MM.1S (cell line): ENCODE measurements around the gene CCNA2.

Experiments used
- DNase-seq: peaks from one replicate; pipeline ENCODE4 v3.0.0-alpha.2; 2015
- H2AFZ ChIP-seq: fragments of 300-600 bp; sonication (generic); 2 replicates; pipeline ENCODE4 v1.6.0; 2016; ENCODE audit warnings: antibody characterized with exemption, low read length
- H3F3A ChIP-seq: fragments of 300-600 bp; sonication (generic); 2 replicates; pipeline ENCODE4 v1.6.1; 2016; ENCODE audit warnings: mild to moderate bottlenecking, antibody characterized with exemption, low read length, moderate library complexity, mixed read lengths; ENCODE audit not compliant: insufficient read depth
- H3K27ac ChIP-seq: fragments of 300-600 bp; sonication (generic); 2 replicates; pipeline ENCODE4 v1.5.1; 2016; ENCODE audit warnings: mild to moderate bottlenecking, low read length
- H3K27me3 ChIP-seq: fragments of 300-600 bp; sonication (generic); replicated peaks from 2 replicates; pipeline ENCODE4 v1.6.0; 2016; ENCODE audit warnings: low read length; ENCODE audit not compliant: insufficient read depth
- H3K36me3 ChIP-seq: fragments of 300-600 bp; sonication (generic); replicated peaks from 2 replicates; pipeline ENCODE4 v1.6.1; 2016; ENCODE audit warnings: mild to moderate bottlenecking, low read length, mixed read lengths; ENCODE audit not compliant: insufficient read depth
- H3K4me1 ChIP-seq: fragments of 300-600 bp; sonication (generic); 2 replicates; pipeline ENCODE4 v1.6.1; 2016; ENCODE audit warnings: low read length, mixed read lengths
- H3K4me2 ChIP-seq: fragments of 300-600 bp; sonication (generic); 2 replicates; pipeline ENCODE4 v1.6.0; 2016; ENCODE audit warnings: low read depth, low read length
- H3K4me3 ChIP-seq: fragments of 300-600 bp; sonication (generic); 2 replicates; pipeline ENCODE4 v1.5.1; 2016; ENCODE audit warnings: low read length, mixed read lengths
- H3K79me2 ChIP-seq: fragments of 300-600 bp; sonication (generic); 2 replicates; pipeline ENCODE4 v1.6.1; 2016; ENCODE audit warnings: mixed run types, low read length, mixed read lengths
- H3K9ac ChIP-seq: fragments of 300-600 bp; sonication (generic); 2 replicates; pipeline ENCODE4 v1.6.1; 2016; ENCODE audit warnings: low read length, mixed read lengths
- H3K9me2 ChIP-seq: fragments of 300-600 bp; sonication (generic); replicated peaks from 2 replicates; pipeline ENCODE4 v1.6.1; 2016; ENCODE audit warnings: mild to moderate bottlenecking, low read length, mixed read lengths; ENCODE audit not compliant: insufficient read depth
- H3K9me3 ChIP-seq: fragments of 300-600 bp; sonication (generic); replicated peaks from 2 replicates; pipeline ENCODE4 v1.6.1; 2016; ENCODE audit warnings: mild to moderate bottlenecking, low read length, mixed read lengths; ENCODE audit not compliant: insufficient read depth
- H4K20me1 ChIP-seq: fragments of 300-600 bp; sonication (generic); 2 replicates; pipeline ENCODE4 v1.6.1; 2016; ENCODE audit warnings: mild to moderate bottlenecking, low read length, moderate library complexity, mixed read lengths; ENCODE audit not compliant: insufficient read depth
- CTCF ChIP-seq: fragments of 300-600 bp; sonication (generic); IDR thresholded peaks from 2 replicates; pipeline ENCODE4 v1.5.1; 2016; ENCODE audit warnings: antibody characterized with exemption, low read length, mixed read lengths
- EZH2 ChIP-seq: fragments of 300-600 bp; sonication (generic); optimal IDR thresholded peaks from 2 replicates; pipeline ENCODE3; 2017; ENCODE audit warnings: low read depth, mild to moderate bottlenecking, antibody characterized with exemption, low read length, mixed read lengths
- EZH2phosphoT487 ChIP-seq: fragments of 300-600 bp; sonication (generic); IDR thresholded peaks from 2 replicates; pipeline ENCODE4 v1.6.1; 2018; ENCODE audit warnings: antibody characterized with exemption, low read length

Gene CCNA2

GRCh38 chr4:121776610-121777401, 46.9 kb downstream of the CCNA2 start:
- no peak for TF ChIP-seq EZH2
- TF ChIP-seq CTCF, result no peak
- TF ChIP-seq EZH2phosphoT487, result no peak
- no peaks in the 10 kb centered on the region for H3K9me3 ChIP-seq
- H3K36me3 ChIP-seq, result no peaks in the 10 kb centered on the region
- DNase-seq, result no peak
- H3K27me3 ChIP-seq, result no peaks in the 10 kb centered on the region
- no peaks in the 10 kb centered on the region for H3K9me2 ChIP-seq
- H3K79me2 ChIP-seq, result no peaks in the 10 kb centered on the region
- no peak overlapping the region for H2AFZ ChIP-seq
- no peaks in the 10 kb centered on the region for H3K4me1 ChIP-seq
- H3K9ac ChIP-seq, result no peak overlapping the region
- H3K4me2 ChIP-seq, result no peak overlapping the region
- no peaks in the 10 kb centered on the region for H4K20me1 ChIP-seq
- no peaks in the 10 kb centered on the region for H3F3A ChIP-seq
- H3K4me3 ChIP-seq, result no peak overlapping the region
- no peak overlapping the region for H3K27ac ChIP-seq

GRCh38 chr4:121773883-121774282, 49.8 kb downstream of the CCNA2 start:
- Histone ChIP-seq H3K4me2 (no peak overlapping the region), H3F3A (no peaks in the 10 kb centered on the region), H2AFZ (no peak overlapping the region), H3K9ac (no peak overlapping the region), H3K27me3 (no peaks in the 10 kb centered on the region), H4K20me1 (no peaks in the 10 kb centered on the region), H3K9me3 (no peaks in the 10 kb centered on the region), H3K9me2 (no peaks in the 10 kb centered on the region), H3K4me1 (no peaks in the 10 kb centered on the region), H3K27ac (no peak overlapping the region), H3K79me2 (no peaks in the 10 kb centered on the region), H3K36me3 (no peaks in the 10 kb centered on the region), H3K4me3 (no peak overlapping the region)
- DNase-seq, result no peak
- no peak for TF ChIP-seq EZH2
- no peak for TF ChIP-seq CTCF
- TF ChIP-seq EZH2phosphoT487, result no peak

GRCh38 chr4:121771869-121772268, 51.8 kb downstream of the CCNA2 start:
- H3K79me2 ChIP-seq, result no peaks in the 10 kb centered on the region
- no peaks in the 10 kb centered on the region for H3K9me2 ChIP-seq
- DNase-seq, result no peak
- no peaks in the 10 kb centered on the region for H3K36me3 ChIP-seq
- H3K4me1 ChIP-seq, result no peaks in the 10 kb centered on the region
- H4K20me1 ChIP-seq, result no peaks in the 10 kb centered on the region
- H3K9ac ChIP-seq, result no peak overlapping the region
- TF ChIP-seq CTCF (no peak), EZH2 (no peak), EZH2phosphoT487 (no peak)
- no peak overlapping the region for H3K4me3 ChIP-seq
- no peaks in the 10 kb centered on the region for H3K9me3 ChIP-seq
- no peak overlapping the region for H3K27ac ChIP-seq
- no peaks in the 10 kb centered on the region for H3K27me3 ChIP-seq
- H3F3A ChIP-seq, result no peaks in the 10 kb centered on the region
- H2AFZ ChIP-seq, result no peak overlapping the region
- H3K4me2 ChIP-seq, result no peak overlapping the region
